Neural progenitor cell (in vitro differentiated cells): ENCODE measurements around the gene ARF3. TPM values are rescaled to one million over a fixed set of nuclear protein-coding genes. Genes with fewer than 3 reads are reported as not detected.

Experiments used
- DNase-seq: peaks from one replicate; pipeline ENCODE4 v3.0.0-alpha.2; 2016; ENCODE audit warnings: low spot score
- H2AFZ ChIP-seq: fragments of 200-600 bp; sonication (generic); replicated peaks from 2 replicates; pipeline ENCODE4 v1.6.1; 2016; ENCODE audit warnings: antibody characterized with exemption
- H3F3A ChIP-seq: fragments of 200-600 bp; sonication (generic); 2 replicates; pipeline ENCODE4 v1.6.1; 2016; ENCODE audit warnings: antibody characterized with exemption, low read depth
- H3K27ac ChIP-seq: fragments of 200-600 bp; sonication (generic); 2 replicates; pipeline ENCODE4 v1.5.1; 2016; ENCODE audit warnings: mild to moderate bottlenecking
- H3K27me3 ChIP-seq: fragments of 200-600 bp; sonication (generic); 2 replicates; pipeline ENCODE4 v1.6.1; 2016; ENCODE audit warnings: mild to moderate bottlenecking, moderate library complexity
- H3K36me3 ChIP-seq: fragments of 200-600 bp; sonication (generic); 2 replicates; pipeline ENCODE4 v1.5.1; 2016
- H3K4me1 ChIP-seq: fragments of 200-600 bp; sonication (generic); 2 replicates; pipeline ENCODE4 v1.6.1; 2016; ENCODE audit warnings: mixed run types
- H3K4me2 ChIP-seq: fragments of 200-600 bp; sonication (generic); 2 replicates; pipeline ENCODE4 v1.6.1; 2016
- H3K4me3 ChIP-seq: fragments of 200-600 bp; sonication (generic); 2 replicates; pipeline ENCODE4 v1.5.1; 2016
- H3K79me2 ChIP-seq: fragments of 200-600 bp; sonication (generic); 2 replicates; pipeline ENCODE4 v1.6.1; 2016; ENCODE audit warnings: low read depth
- H3K9ac ChIP-seq: fragments of 200-600 bp; sonication (generic); 2 replicates; pipeline ENCODE4 v1.6.1; 2016
- H3K9me3 ChIP-seq: fragments of 200-600 bp; sonication (generic); 2 replicates; pipeline ENCODE4 v1.5.1; 2016; ENCODE audit warnings: low read depth
- H4K20me1 ChIP-seq: fragments of 200-600 bp; sonication (generic); 2 replicates; pipeline ENCODE4 v1.6.1; 2016; ENCODE audit warnings: low read depth
- H3K27ac Mint-ChIP-seq: 3 replicates; pipeline ENCODE4 v1.8.0; 2021; ENCODE audit warnings: mixed read lengths
- H3K27me3 Mint-ChIP-seq: 2 replicates; pipeline ENCODE4 v1.8.0; 2022; ENCODE audit warnings: low read depth, mild to moderate bottlenecking, inconsistent platforms, moderate library complexity, mixed read lengths; ENCODE audit not compliant: insufficient read depth
- H3K36me3 Mint-ChIP-seq: 3 replicates; pipeline ENCODE4 v1.8.0; 2021; ENCODE audit warnings: mixed read lengths
- H3K4me1 Mint-ChIP-seq: 3 replicates; pipeline ENCODE4 v1.8.0; 2021; ENCODE audit warnings: mixed read lengths
- H3K4me3 Mint-ChIP-seq: 3 replicates; pipeline ENCODE4 v1.8.0; 2021; ENCODE audit warnings: mild to moderate bottlenecking, moderate library complexity, mixed read lengths
- H3K9me3 Mint-ChIP-seq: 3 replicates; pipeline ENCODE4 v1.8.0; 2020; ENCODE audit warnings: mixed read lengths
- CTCF ChIP-seq: fragments of 200-600 bp; sonication (generic); IDR thresholded peaks from 2 replicates; pipeline ENCODE4 v1.5.1; 2017; ENCODE audit warnings: antibody characterized with exemption, mild to moderate bottlenecking
- EZH2 ChIP-seq: fragments of 200-600 bp; sonication (generic); IDR thresholded peaks from 2 replicates; pipeline ENCODE4 v1.6.1; 2017; ENCODE audit warnings: antibody characterized with exemption, mild to moderate bottlenecking, moderate library complexity
- EZH2phosphoT487 ChIP-seq: fragments of 200-600 bp; sonication (generic); IDR thresholded peaks from 2 replicates; pipeline ENCODE4 v1.6.1; 2017; ENCODE audit warnings: antibody characterized with exemption
- total RNA-seq: library from RNA; depleted of rRNA; stranded (reverse); fragments of >200 nt; gene quantifications from 2 replicates; pipeline ENCODE4 v1.2.3, GENCODE V29; 2015; ENCODE audit warnings: low replicate concordance

ARF3 gene
- total RNA-seq, 1 donor from 2014 or later = 84.1 TPM

GRCh38 chr12:48936379-48936979 is 20.8 kb downstream of the ARF3 start:
- Histone ChIP-seq H3K9ac (no peak overlapping the region), H4K20me1 (peaks cover 62% of the 10 kb centered on the region), H3K4me3 (no peak overlapping the region), H2AFZ (no peak overlapping the region), H3K9me3 (no peaks in the 10 kb centered on the region), H3K27ac (no peak overlapping the region), H3K4me1 (no peaks in the 10 kb centered on the region), H3K4me2 (no peak overlapping the region), H3F3A (peaks cover 21% of the 10 kb centered on the region), H3K27me3 (no peaks in the 10 kb centered on the region), H3K79me2 (peaks cover 17% of the 10 kb centered on the region), H3K36me3 (no peaks in the 10 kb centered on the region)
- TF ChIP-seq CTCF = peak; percentile 93
- TF ChIP-seq EZH2 = no peak
- Mint-ChIP-seq H3K9me3 (no peaks in the 10 kb centered on the region), H3K27me3 (no peaks in the 10 kb centered on the region), H3K27ac (no peak overlapping the region), H3K4me1 (no peaks in the 10 kb centered on the region), H3K36me3 (peaks cover 32% of the 10 kb centered on the region), H3K4me3 (no peak overlapping the region)
- DNase-seq = peak; percentile 90

- Histone ChIP-seq H4K20me1 (peaks cover 51% of the 10 kb centered on the region), H3F3A (peaks cover 22% of the 10 kb centered on the region), H3K4me3 (no peak overlapping the region), H3K27me3 (no peaks in the 10 kb centered on the region), H3K4me2 (no peak overlapping the region), H3K9me3 (no peaks in the 10 kb centered on the region), H3K36me3 (peaks cover 5% of the 10 kb centered on the region), H3K27ac (no peak overlapping the region), H3K9ac (no peak overlapping the region), H2AFZ (no peak overlapping the region), H3K4me1 (no peaks in the 10 kb centered on the region), H3K79me2 (peaks cover 8% of the 10 kb centered on the region)
- H3K4me3 Mint-ChIP-seq = no peak overlapping the region
- H3K4me1 Mint-ChIP-seq = no peaks in the 10 kb centered on the region
- H3K27me3 Mint-ChIP-seq = no peaks in the 10 kb centered on the region
- H3K9me3 Mint-ChIP-seq = no peaks in the 10 kb centered on the region
- no peak for DNase-seq
- no peak for TF ChIP-seq EZH2phosphoT487
- peak; percentile 43 for TF ChIP-seq CTCF
- no peak for TF ChIP-seq EZH2
- H3K36me3 Mint-ChIP-seq = peaks cover 36% of the 10 kb centered on the region
- no peak overlapping the region for H3K27ac Mint-ChIP-seq
These were observed 23.0 kb downstream of the ARF3 start for GRCh38 chr12:48934312-48934706.

- H3K4me3 Mint-ChIP-seq = no peak overlapping the region
- peaks cover 33% of the 10 kb centered on the region for H3K36me3 Mint-ChIP-seq
- Histone ChIP-seq H4K20me1 (peaks cover 55% of the 10 kb centered on the region), H3K4me1 (no peaks in the 10 kb centered on the region), H3K4me2 (no peak overlapping the region), H2AFZ (no peak overlapping the region), H3K9me3 (no peaks in the 10 kb centered on the region), H3K9ac (no peak overlapping the region), H3K36me3 (peaks cover 5% of the 10 kb centered on the region), H3K27me3 (no peaks in the 10 kb centered on the region), H3K4me3 (no peak overlapping the region), H3F3A (peaks cover 19% of the 10 kb centered on the region), H3K27ac (no peak overlapping the region), H3K79me2 (peaks cover 8% of the 10 kb centered on the region)
- no peaks in the 10 kb centered on the region for H3K9me3 Mint-ChIP-seq
- no peak overlapping the region for H3K27ac Mint-ChIP-seq
- H3K4me1 Mint-ChIP-seq = no peaks in the 10 kb centered on the region
- H3K27me3 Mint-ChIP-seq = no peaks in the 10 kb centered on the region
- TF ChIP-seq EZH2phosphoT487 = no peak
- no peak for TF ChIP-seq EZH2
- no peak for TF ChIP-seq CTCF
- DNase-seq = no peak
These were observed 23.5 kb downstream of the ARF3 start for GRCh38 chr12:48933664-48934311.
